ENCODE measurements around the gene GEN1. TPM values are rescaled to one million over a fixed set of nuclear protein-coding genes. Genes with fewer than 3 reads are reported as not detected.

Gene GEN1
- 10 to 100 TPM in 9 of 12 donors, 1 to 10 TPM in 2, not detected in 1; 7.9 to 18.5 (median 12.8) TPM for polyA plus RNA-seq (ENCODE audit: insufficient read length in 12 of 12)
- long read RNA-seq, donor 1, full-length matches to known transcripts = 2 of 2 reads
- long read RNA-seq, donor 1, partial matches to known transcripts = 0 of 2 reads
- long read RNA-seq, donor 1, other reads (novel, unspliced or antisense) = 0 of 2 reads
- long read RNA-seq, donor 2, partial matches to known transcripts = 0 of 2 reads
- long read RNA-seq, donor 2, other reads (novel, unspliced or antisense) = 0 of 2 reads
- long read RNA-seq, donor 3, partial matches to known transcripts = 0 of 4 reads
- long read RNA-seq, donor 3, other reads (novel, unspliced or antisense) = 0 of 4 reads
- long read RNA-seq, donor 4, partial matches to known transcripts = 0 of 4 reads
- long read RNA-seq, donor 4, other reads (novel, unspliced or antisense) = 0 of 4 reads
- long read RNA-seq, donor 5, transcript GEN1-208 (1 exons, 1,864 nt) = major isoform, 7 of 7 reads
- long read RNA-seq, donor 5, partial matches to known transcripts = 0 of 7 reads
- long read RNA-seq, donor 5, other reads (novel, unspliced or antisense) = 0 of 7 reads
- long read RNA-seq, donor 6, full-length matches to known transcripts = 4 of 4 reads
- long read RNA-seq, donor 6, partial matches to known transcripts = 0 of 4 reads
- long read RNA-seq, donor 6, other reads (novel, unspliced or antisense) = 0 of 4 reads
- long read RNA-seq, donor 7, partial matches to known transcripts = 0 of 1 reads
- long read RNA-seq, donor 7, other reads (novel, unspliced or antisense) = 0 of 1 reads
- long read RNA-seq, donor 8, full-length matches to known transcripts = 2 of 2 reads
- long read RNA-seq, donor 8, partial matches to known transcripts = 0 of 2 reads
- long read RNA-seq, donor 8, other reads (novel, unspliced or antisense) = 0 of 2 reads
- long read RNA-seq, donor 9, partial matches to known transcripts = 0 of 1 reads
- long read RNA-seq, donor 9, other reads (novel, unspliced or antisense) = 0 of 1 reads
- long read RNA-seq, donor 10, partial matches to known transcripts = 0 of 4 reads
- long read RNA-seq, donor 10, other reads (novel, unspliced or antisense) = 0 of 4 reads
- long read RNA-seq, donor 11, full-length matches to known transcripts = 5 of 5 reads
- long read RNA-seq, donor 11, partial matches to known transcripts = 0 of 5 reads
- long read RNA-seq, donor 11, other reads (novel, unspliced or antisense) = 0 of 5 reads

- peak; percentile 92 for DNase-seq
Measured at GRCh38 chr2:17753803-17754663, at the start of gene GEN1, which contains the start of gene SMC6. TSS of gene GEN1 (plus strand) at chr2:17754138. CDS start at chr2:17759944, 5,806 bp downstream. TSS of gene SMC6 (minus strand) at chr2:17753810. CDS start at chr2:17745946, 7,864 bp downstream.

GRCh38 chr2:17706845-17707244, 47.1 kb upstream of the GEN1 start:
- DNase-seq = no peak

GRCh38 chr2:17708501-17708900, 45.4 kb upstream of the GEN1 start:
- no peak for DNase-seq

- DNase-seq = no peak
Measured at GRCh38 chr2:17709897-17710296, 44.0 kb upstream of the GEN1 start.

- DNase-seq = no peak
Measured at GRCh38 chr2:17710547-17711248, 43.2 kb upstream of the GEN1 start.

GRCh38 chr2:17713291-17713690, 40.6 kb upstream of the GEN1 start:
- no peak for DNase-seq

- no peak for DNase-seq
Measured at GRCh38 chr2:17717666-17718065, 36.3 kb upstream of the GEN1 start.

GRCh38 chr2:17718689-17719088, 35.2 kb upstream of the GEN1 start:
- no peak for DNase-seq

- DNase-seq = peak; percentile 3
Measured at GRCh38 chr2:17719562-17720371, 34.2 kb upstream of the GEN1 start.

- no peak for DNase-seq
Measured at GRCh38 chr2:17728210-17728609, 25.7 kb upstream of the GEN1 start.

- DNase-seq = no peak
Measured at GRCh38 chr2:17729880-17730279, 24.1 kb upstream of the GEN1 start.

- DNase-seq = no peak
Measured at GRCh38 chr2:17733599-17733998, 20.3 kb upstream of the GEN1 start.

- DNase-seq = no peak
Measured at GRCh38 chr2:17735864-17736263, 18.1 kb upstream of the GEN1 start.

GRCh38 chr2:17736989-17737388, 16.9 kb upstream of the GEN1 start:
- no peak for DNase-seq

- no peak for DNase-seq
Measured at GRCh38 chr2:17740203-17740602, 13.7 kb upstream of the GEN1 start.

GRCh38 chr2:17747684-17748452, 6.1 kb upstream of the GEN1 start:
- no peak for DNase-seq

- no peak for DNase-seq
Measured at GRCh38 chr2:17748745-17749144, 5.2 kb upstream of the GEN1 start.

- no peak for DNase-seq
Measured at GRCh38 chr2:17749753-17750438, 4.0 kb upstream of the GEN1 start.

Measured in muscle of arm (tissue), 14 donors.